ENCODE data around the gene MKKS.

The MKKS gene

GRCh38 chr20:10433623-10434466 is at the start of gene MKKS:
Gene MKKS (minus strand): TSS chr20:10434222. CDS start chr20:10413514, 20,708 bp downstream.
- no peak for DNase-seq (ENCODE audit: low spot score)

DNA sequence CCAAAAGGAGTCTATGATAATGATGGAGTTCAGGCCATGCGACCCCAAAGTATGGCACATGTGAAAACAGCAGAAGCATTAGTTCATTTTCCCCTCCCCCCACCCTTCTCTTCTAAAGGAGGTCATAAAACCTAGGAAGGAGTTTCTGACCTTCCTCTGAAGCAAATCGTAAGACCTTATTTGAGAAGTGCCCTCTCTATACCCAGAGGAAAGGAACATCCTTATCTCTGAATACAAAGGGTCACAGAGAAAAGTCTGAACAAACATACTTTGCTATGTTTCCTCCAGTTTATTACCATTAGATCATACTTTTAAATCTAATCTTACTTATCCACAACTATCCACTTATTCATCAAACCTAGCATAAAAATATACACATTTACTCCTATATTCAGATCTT is 49.7 kb upstream of the MKKS start:
- no peak for DNase-seq (ENCODE audit: low spot score)

DNA sequence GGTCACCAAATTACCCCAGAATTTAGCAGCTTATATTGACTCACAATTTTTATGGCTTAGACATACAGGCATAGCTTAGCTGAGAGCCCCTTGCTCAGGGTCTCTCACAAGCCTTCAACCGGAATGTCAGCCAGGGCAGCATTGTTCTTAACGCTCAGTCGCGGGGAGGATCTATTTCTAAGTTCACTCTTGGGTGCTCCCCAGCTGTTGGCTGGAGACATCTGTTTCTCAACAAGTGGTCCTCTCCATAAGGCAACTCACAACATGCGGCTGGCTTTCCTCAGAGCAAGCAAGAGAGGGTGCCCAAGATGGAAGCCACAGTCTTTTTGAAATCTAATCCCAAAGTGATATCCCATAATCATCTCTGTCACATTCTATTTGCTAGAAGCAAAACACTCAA is 47.7 kb upstream of the MKKS start:
- DNase-seq (ENCODE audit: low spot score) = no peak

DNA sequence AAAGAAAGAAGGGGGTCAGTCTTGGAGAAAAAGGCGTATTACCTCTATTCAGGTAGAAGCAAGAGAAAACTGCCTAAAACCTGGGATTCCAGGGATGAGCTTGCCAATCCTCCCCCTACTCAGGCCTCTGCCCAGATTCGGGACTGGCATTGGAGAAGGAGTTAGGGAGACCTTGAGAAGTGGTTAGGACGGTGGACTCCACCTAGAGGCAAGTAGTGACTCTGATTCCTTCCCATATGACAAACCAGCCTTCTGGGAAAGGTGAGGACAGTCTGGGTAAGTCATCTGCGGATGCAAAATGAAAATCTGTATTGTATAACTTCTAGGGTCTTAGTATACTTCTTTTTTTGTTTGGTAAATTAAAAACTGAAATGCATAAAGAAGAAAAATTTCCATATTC is 44.9 kb upstream of the MKKS start:
- DNase-seq (ENCODE audit: low spot score) = no peak

- no peak for DNase-seq (ENCODE audit: low spot score)
Observed at GRCh38 chr20:10478205-10478604, 44.2 kb upstream of the MKKS start.

GRCh38 chr20:10476319-10476724 is 42.3 kb upstream of the MKKS start:
- DNase-seq (ENCODE audit: low spot score) = no peak

DNA sequence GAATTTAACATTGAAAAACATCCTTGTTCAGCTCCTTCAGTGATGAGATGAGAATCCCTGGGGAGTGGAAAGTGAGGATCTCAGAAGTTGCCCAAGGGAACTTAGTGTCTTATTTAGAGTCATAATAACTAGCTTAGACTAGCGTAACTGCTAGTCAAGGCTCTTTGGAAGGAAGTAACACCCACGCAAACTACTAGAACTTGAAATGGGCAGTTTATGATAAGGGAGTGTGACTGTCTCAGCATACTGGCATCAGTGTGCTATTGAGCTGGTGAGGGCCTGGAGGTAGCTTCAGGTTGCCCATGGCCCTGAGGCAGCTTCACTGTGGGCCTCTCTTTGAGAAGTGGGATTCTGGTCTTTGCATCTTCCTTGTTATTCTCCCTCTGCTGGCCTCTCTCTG is 41.2 kb upstream of the MKKS start:
- no peak for DNase-seq (ENCODE audit: low spot score)

DNA sequence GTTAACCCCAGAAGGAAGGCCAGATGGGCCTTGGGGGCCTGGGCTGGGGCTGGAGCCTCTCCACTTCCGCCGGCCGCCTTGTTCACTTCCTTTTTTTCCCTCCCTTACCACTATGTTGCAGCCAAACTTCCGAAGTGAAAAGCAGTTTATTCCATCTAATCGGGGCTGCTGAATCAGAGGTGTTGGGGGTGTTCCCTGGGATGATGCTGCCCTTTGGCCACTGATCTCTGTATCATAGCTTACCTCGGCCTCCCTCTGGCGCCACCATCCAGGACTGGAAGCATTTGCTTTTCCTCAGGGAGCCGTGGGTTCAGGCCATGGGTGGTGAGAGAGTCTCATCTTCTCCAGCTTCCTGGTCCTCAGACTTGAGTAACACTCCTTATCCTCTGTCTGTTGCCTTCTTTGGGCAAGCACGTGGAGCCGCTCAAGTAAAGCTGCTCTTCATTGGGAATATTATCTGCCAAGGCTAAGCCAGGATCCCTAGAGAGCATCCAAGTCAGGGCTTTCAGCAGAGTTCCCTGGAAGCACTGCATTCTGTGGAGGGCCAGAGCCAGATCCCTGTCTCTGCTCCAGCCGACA is 40.7 kb upstream of the MKKS start:
- no peak for DNase-seq (ENCODE audit: low spot score)

GRCh38 chr20:10472871-10473270 is 38.8 kb upstream of the MKKS start:
- DNase-seq (ENCODE audit: low spot score) = no peak

GRCh38 chr20:10470276-10470675 is 36.3 kb upstream of the MKKS start:
- no peak for DNase-seq (ENCODE audit: low spot score)

- peak; percentile 49 for DNase-seq (ENCODE audit: low spot score)
Observed at GRCh38 chr20:10469599-10469998, 35.6 kb upstream of the MKKS start.

DNA sequence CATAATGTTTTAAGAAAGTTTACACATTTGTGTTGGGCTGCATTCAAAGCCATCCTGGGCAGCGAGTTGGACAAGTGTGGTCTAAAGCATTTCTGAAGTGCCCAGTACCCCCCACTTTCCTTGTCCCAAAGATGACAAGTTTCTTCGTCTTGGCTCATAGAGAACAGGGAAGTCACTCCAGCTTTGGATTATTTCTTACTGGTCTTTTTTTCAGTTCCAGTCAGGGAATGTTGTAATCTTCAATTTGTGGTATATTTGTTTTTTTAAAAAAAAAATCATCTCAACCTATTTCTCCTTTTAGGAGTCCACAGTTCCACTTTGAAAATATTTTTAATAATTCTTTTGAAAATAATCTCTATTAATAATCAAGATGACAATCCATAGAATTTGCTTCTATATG is 35.0 kb upstream of the MKKS start:
- no peak for DNase-seq (ENCODE audit: low spot score)

DNA sequence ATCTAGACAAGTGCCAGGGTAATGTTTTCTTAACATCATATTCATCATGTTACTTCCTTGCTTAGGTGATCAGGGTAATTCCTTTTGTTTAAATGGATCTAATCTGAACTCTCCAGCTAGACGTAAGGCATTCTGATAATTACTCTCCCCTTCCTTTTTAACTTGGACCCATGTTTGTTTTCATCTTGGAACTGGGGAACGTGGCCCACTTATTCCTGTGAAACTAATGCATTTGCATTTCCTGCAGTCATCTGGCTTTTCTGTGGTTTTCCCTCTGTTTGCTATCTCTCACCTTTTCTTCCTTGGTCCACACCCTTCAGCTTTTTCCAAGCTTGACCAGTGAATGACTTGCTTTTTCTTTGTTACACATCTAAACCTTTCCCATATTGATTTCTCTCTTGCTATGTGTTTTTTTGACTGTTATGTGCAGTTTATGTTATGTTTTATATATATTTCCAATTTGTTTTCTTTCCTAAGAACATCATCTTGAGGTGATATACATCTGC is 34.4 kb upstream of the MKKS start:
- DNase-seq (ENCODE audit: low spot score) = no peak

DNA sequence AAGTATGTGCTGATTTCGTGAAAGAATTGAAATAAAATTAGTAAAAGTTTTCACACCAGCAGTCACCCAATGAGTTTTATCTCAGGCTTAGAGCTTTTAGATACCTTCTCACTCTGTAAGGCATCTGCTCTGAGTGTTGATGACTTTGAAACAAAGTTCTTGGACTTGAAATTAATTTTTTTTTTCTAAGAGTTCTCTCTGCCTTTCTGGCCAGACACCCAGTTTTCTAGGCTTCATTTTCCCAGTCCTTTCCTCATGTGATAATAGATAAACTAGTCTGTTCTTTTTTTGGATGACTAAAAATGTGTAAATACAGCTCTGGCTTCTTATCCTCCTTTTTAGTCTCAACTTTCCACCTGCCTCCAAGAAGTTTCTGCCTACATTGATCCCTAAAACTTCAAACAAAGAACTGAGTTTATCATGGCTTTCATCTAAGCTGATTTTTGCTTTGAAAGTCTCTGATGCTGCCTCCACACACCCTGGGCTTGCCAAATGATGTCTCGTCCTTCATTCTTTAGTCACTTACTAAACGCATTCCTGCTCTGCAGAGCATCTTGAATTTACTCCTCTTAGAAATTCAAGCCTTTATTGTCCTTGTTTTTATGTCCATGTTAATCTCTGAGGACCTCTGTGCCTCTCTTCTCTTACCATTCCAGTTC is 33.8 kb upstream of the MKKS start:
- no peak for DNase-seq (ENCODE audit: low spot score)

DNA sequence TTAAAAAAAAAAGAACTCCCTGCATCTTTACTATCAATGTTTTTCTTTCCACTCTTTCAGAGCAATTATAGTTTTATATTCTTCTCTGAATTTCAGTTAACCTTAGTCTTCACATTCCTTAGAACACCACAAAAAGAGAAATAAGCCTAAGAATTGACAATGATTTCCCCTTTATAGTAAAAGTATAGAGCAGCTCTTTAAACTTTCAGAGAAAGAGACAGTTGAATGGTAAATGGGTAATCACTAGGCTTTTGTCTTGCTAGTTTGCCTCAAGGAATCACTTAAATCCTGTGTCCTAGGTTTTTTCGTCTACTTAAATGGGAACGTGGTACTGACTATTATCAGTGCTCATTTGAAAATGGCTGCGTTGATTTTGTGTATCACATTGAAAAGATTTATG is 32.8 kb upstream of the MKKS start:
- no peak for DNase-seq (ENCODE audit: low spot score)

DNA sequence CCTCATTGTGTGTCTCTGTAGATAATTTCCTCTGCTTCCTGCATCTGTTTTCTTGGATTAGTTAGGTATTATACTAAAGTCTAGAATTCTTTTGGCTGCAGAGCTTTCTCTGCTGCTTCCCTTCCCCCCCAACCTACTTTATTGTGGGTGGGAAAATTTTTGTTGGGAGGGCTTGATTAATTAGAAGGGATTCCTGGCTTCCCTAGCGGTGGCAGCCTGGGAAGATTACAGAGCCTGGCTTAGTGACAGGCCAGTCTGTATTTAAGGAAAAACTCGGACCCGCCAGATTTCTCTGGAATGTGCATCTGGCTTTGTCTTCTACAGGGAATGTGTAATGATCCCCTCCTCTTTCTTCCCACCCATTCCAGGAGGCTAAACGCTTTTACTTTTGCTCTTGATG is 32.3 kb upstream of the MKKS start:
- no peak for DNase-seq (ENCODE audit: low spot score)

DNA sequence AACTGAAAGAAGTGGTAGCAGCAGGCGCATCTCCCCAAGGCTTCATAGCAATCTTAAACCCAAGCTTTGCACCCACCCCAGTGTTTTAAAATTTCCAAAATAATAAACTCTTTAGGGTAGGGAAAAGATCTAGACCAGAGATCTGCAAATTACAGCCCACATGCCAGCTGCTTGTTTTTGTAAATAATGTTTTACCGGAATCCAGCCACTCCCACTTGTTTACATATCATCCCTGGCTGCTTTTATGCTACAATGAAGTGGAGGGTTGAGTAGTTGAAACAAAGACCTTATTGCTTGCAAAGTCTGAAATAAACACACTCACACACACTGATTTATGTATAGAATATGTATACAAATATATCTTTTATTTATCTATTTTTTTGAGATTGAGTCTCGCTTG is 31.1 kb upstream of the MKKS start:
- no peak for DNase-seq (ENCODE audit: low spot score)

GRCh38 chr20:10463622-10464021 is 29.6 kb upstream of the MKKS start:
- DNase-seq (ENCODE audit: low spot score) = no peak

DNA sequence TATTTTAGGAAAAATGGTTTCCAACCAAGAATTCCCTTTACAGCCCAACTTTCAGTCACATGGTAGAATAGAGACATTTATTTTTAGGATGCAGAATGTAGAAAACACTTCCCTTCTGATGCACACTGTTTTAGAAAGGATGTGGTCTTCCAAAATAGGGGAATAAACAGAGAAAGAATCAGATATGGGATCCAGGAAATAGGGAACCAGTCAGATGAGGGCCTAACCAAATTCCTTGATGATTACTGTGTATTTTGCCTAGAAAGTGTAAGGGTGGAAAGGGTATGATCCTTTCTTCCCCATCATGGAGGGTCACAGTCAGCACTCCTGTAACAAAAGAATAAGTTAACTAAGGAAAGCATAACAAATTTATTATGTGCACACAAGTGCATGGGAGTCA is 28.5 kb upstream of the MKKS start:
- DNase-seq (ENCODE audit: low spot score) = no peak

- DNase-seq (ENCODE audit: low spot score) = no peak
Observed at GRCh38 chr20:10461495-10461894, 27.5 kb upstream of the MKKS start.

DNA sequence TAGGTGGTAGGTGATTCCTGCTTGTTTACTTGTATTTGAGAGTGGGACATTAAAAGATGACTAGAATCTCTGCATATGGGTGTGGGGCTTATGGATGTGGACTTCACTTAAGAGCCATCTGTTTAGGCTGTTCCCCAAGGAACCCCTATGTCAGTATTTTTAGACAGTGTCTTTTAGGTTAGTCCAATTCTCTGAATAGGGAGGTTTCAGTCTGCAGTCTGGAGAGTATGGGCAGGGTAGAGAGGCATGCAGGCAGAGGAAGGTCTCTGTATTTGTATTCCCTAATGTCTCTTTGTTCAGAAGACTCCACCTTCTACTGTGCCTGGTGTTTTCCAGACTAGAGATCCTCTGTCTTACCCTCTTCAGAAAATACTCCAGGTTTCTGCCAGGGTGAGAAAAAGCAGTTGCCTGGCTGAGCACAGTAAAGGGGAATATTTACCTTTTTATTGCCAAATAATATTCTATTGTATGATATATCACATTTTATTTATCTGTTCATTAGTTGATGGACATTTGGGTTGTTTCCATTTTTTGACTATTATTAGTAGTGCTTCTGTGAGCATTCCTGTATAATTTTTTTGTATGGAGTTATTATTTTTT is 20.2 kb upstream of the MKKS start:
- no peak for DNase-seq (ENCODE audit: low spot score)

DNA sequence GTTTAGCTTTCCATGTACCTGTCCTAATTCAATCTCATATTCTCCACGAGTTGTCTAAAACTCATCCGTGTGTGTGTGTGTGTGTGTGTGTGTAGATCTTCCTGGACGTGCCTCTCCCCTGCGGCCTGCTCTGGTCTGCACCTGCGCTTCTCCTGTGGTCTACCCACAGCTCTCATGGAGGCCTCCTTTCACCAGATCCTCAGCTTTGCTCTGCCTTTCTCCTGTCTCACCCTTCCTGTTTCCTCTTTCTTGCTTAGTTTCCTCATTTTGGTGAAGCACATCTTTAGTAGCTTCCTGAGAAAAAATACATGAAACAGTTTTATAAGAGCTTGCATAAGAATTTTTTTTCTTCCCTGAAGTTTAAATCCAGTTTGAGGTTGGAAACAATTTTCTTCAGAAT is 19.2 kb upstream of the MKKS start:
- DNase-seq (ENCODE audit: low spot score) = no peak

GRCh38 chr20:10449270-10449669 is 15.2 kb upstream of the MKKS start:
- peak; percentile 86 for DNase-seq (ENCODE audit: low spot score)

Data from cerebellar cortex (tissue), 1 donor.